Astrocyte (in vitro differentiated cells and primary cell): ENCODE results near the gene GRM4. TPM values are rescaled to one million over a fixed set of nuclear protein-coding genes. Genes with fewer than 3 reads are reported as not detected.

Experiments used
- DNase-seq: peaks from one replicate; pipeline ENCODE4 v3.0.0-alpha.2; 2010; ENCODE audit warnings: low read depth
- FAIRE-seq: peaks from 2 replicates; lab custom pipeline; 2011; peaks lifted over from hg19 to GRCh38; lab: Jason Lieb, UNC
- H2AFZ ChIP-seq: 2 replicates; pipeline ENCODE4 v1.6.0; 2012; ENCODE audit warnings: low read depth, low read length, inconsistent platforms
- H3K27ac ChIP-seq: 2 replicates; pipeline ENCODE4 v1.5.1; 2011; ENCODE audit warnings: low read depth, low read length, inconsistent platforms
- H3K27me3 ChIP-seq: 2 replicates; pipeline ENCODE4 v1.6.0; 2011; ENCODE audit warnings: low read length, inconsistent platforms; ENCODE audit not compliant: insufficient read depth
- H3K36me3 ChIP-seq: 2 replicates; pipeline ENCODE4 v1.5.1; 2011; ENCODE audit warnings: low read length, inconsistent platforms; ENCODE audit not compliant: insufficient read depth
- H3K4me1 ChIP-seq: 2 replicates; pipeline ENCODE4 v1.5.1; 2011; ENCODE audit warnings: low read length, inconsistent platforms; ENCODE audit not compliant: insufficient read depth
- H3K4me2 ChIP-seq: 2 replicates; pipeline ENCODE4 v1.6.0; 2012; ENCODE audit warnings: low read length, inconsistent platforms
- H3K4me3 ChIP-seq: 2 replicates; pipeline ENCODE4 v1.5.1; 2011; ENCODE audit warnings: low read depth, mild to moderate bottlenecking, low read length, inconsistent platforms; ENCODE audit not compliant: insufficient read depth
- H3K79me2 ChIP-seq: 2 replicates; pipeline ENCODE4 v1.6.0; 2012; ENCODE audit warnings: mild to moderate bottlenecking, low read length, inconsistent platforms; ENCODE audit not compliant: insufficient read depth
- H3K9ac ChIP-seq: 2 replicates; pipeline ENCODE4 v1.6.0; 2012; ENCODE audit warnings: mild to moderate bottlenecking, low read length, inconsistent platforms
- H3K9me3 ChIP-seq: 2 replicates; pipeline ENCODE4 v1.5.1; 2012; ENCODE audit warnings: low read depth, mild to moderate bottlenecking, low read length, inconsistent platforms; ENCODE audit not compliant: insufficient read depth
- H4K20me1 ChIP-seq: 2 replicates; pipeline ENCODE4 v1.6.0; 2012; ENCODE audit warnings: low read length, inconsistent platforms; ENCODE audit not compliant: insufficient read depth
- H3K27ac Mint-ChIP-seq: one replicate; pipeline ENCODE4 v1.8.0; 2021; ENCODE audit warnings: mild to moderate bottlenecking, mixed read lengths; ENCODE audit not compliant: unreplicated experiment
- H3K27me3 Mint-ChIP-seq: one replicate; pipeline ENCODE4 v1.8.0; 2021; ENCODE audit warnings: low read depth, mixed read lengths; ENCODE audit not compliant: unreplicated experiment
- H3K36me3 Mint-ChIP-seq: one replicate; pipeline ENCODE4 v1.8.0; 2021; ENCODE audit warnings: low read depth, mixed read lengths; ENCODE audit not compliant: unreplicated experiment
- H3K4me1 Mint-ChIP-seq: one replicate; pipeline ENCODE4 v1.8.0; 2021; ENCODE audit warnings: low read depth, mixed read lengths; ENCODE audit not compliant: unreplicated experiment
- H3K4me3 Mint-ChIP-seq: one replicate; pipeline ENCODE4 v1.8.0; 2021; ENCODE audit warnings: mild to moderate bottlenecking, moderate library complexity, mixed read lengths; ENCODE audit not compliant: unreplicated experiment
- H3K9me3 Mint-ChIP-seq: one replicate; pipeline ENCODE4 v1.8.0; 2021; ENCODE audit warnings: mild to moderate bottlenecking, mixed read lengths; ENCODE audit not compliant: unreplicated experiment
- EZH2 ChIP-seq: IDR thresholded peaks from 2 replicates; pipeline ENCODE4 v1.6.1; 2012; ENCODE audit warnings: mild to moderate bottlenecking, low read length, inconsistent platforms; ENCODE audit not compliant: insufficient read depth
- total RNA-seq: library from RNA; stranded (reverse); gene quantifications from 2 replicates; pipeline ENCODE4 v1.2.1, GENCODE V29; 2021
- TF ChIP-seq, protein P1 (sequence below): IDR thresholded peaks from 2 replicates; pipeline ENCODE4 v1.5.1; 2011; ENCODE audit warnings: low read depth, mild to moderate bottlenecking, inconsistent platforms, low read length, moderate library complexity; ENCODE audit not compliant: insufficient read depth

The GRM4 gene
- total RNA-seq, 1 donor from 2014 or later: 0.30 TPM

DNA sequence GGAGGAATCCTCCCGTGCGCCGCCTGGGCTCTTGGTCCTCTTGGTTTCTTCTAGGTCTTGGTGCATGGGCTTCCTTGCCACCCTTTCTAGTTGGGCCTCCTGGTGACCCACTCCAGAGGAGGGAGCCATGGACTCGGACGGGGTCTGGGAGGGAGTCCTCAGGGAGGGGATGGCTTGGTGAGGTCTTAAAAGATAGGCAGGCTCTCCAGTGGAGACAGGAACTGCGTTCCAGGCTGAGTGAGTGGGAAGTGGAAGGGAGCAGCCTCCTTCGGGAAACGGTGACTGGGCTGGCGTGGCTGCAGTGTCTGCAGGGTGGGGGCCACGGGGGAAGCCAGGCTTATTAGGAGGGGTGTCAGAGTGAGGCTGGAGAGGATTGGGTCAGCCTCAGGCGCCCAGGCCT, 152.8 kb downstream of the GRM4 start:
- no peak overlapping the region for H3K4me3 ChIP-seq
- no peak for TF ChIP-seq EZH2
- TF ChIP-seq, protein P1, sequence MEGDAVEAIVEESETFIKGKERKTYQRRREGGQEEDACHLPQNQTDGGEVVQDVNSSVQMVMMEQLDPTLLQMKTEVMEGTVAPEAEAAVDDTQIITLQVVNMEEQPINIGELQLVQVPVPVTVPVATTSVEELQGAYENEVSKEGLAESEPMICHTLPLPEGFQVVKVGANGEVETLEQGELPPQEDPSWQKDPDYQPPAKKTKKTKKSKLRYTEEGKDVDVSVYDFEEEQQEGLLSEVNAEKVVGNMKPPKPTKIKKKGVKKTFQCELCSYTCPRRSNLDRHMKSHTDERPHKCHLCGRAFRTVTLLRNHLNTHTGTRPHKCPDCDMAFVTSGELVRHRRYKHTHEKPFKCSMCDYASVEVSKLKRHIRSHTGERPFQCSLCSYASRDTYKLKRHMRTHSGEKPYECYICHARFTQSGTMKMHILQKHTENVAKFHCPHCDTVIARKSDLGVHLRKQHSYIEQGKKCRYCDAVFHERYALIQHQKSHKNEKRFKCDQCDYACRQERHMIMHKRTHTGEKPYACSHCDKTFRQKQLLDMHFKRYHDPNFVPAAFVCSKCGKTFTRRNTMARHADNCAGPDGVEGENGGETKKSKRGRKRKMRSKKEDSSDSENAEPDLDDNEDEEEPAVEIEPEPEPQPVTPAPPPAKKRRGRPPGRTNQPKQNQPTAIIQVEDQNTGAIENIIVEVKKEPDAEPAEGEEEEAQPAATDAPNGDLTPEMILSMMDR: no peak
- FAIRE-seq (no peak), DNase-seq (no peak)
- H3K9me3 Mint-ChIP-seq: peaks cover 6% of the 10 kb centered on the region
- no peak overlapping the region for H3K4me3 Mint-ChIP-seq
- no peak overlapping the region for H3K4me2 ChIP-seq
- peaks cover 2% of the 10 kb centered on the region for H3K36me3 Mint-ChIP-seq
- H4K20me1 ChIP-seq: no peaks in the 10 kb centered on the region
- H3K79me2 ChIP-seq: no peaks in the 10 kb centered on the region
- H3K27me3 ChIP-seq: peaks cover 6% of the 10 kb centered on the region
- H3K9ac ChIP-seq: no peak overlapping the region
- H2AFZ ChIP-seq: no peak overlapping the region
- peaks cover 42% of the 10 kb centered on the region for H3K27me3 Mint-ChIP-seq
- no peaks in the 10 kb centered on the region for H3K36me3 ChIP-seq
- no peaks in the 10 kb centered on the region for H3K4me1 ChIP-seq
- peaks cover 4% of the 10 kb centered on the region for H3K9me3 ChIP-seq
- H3K4me1 Mint-ChIP-seq: no peaks in the 10 kb centered on the region
- H3K27ac Mint-ChIP-seq: no peak overlapping the region
- H3K27ac ChIP-seq: no peak overlapping the region

GRCh38 chr6:33992191-33992590, 153.7 kb downstream of the GRM4 start:
- Histone ChIP-seq H2AFZ (no peak overlapping the region), H3K4me1 (no peaks in the 10 kb centered on the region), H3K36me3 (no peaks in the 10 kb centered on the region), H3K27me3 (peaks cover 6% of the 10 kb centered on the region), H3K79me2 (no peaks in the 10 kb centered on the region), H3K9me3 (peaks cover 1% of the 10 kb centered on the region), H3K4me2 (no peak overlapping the region), H4K20me1 (no peaks in the 10 kb centered on the region), H3K27ac (no peak overlapping the region), H3K9ac (no peak overlapping the region), H3K4me3 (no peak overlapping the region)
- Mint-ChIP-seq H3K27me3 (peaks cover 41% of the 10 kb centered on the region), H3K4me1 (no peaks in the 10 kb centered on the region), H3K9me3 (peaks cover 6% of the 10 kb centered on the region), H3K4me3 (no peak overlapping the region), H3K27ac (no peak overlapping the region), H3K36me3 (no peaks in the 10 kb centered on the region)
- DNase-seq (no peak), FAIRE-seq (no peak)
- no peak for TF ChIP-seq EZH2
- TF ChIP-seq, protein P1: no peak

- peaks cover 41% of the 10 kb centered on the region for H3K27me3 Mint-ChIP-seq
- Histone ChIP-seq H3K9ac (no peak overlapping the region), H3K36me3 (no peaks in the 10 kb centered on the region), H2AFZ (no peak overlapping the region), H4K20me1 (no peaks in the 10 kb centered on the region), H3K4me3 (no peak overlapping the region), H3K9me3 (no peaks in the 10 kb centered on the region), H3K4me1 (no peaks in the 10 kb centered on the region), H3K27ac (no peak overlapping the region), H3K4me2 (no peak overlapping the region), H3K79me2 (no peaks in the 10 kb centered on the region), H3K27me3 (peaks cover 6% of the 10 kb centered on the region)
- DNase-seq (no peak), FAIRE-seq (no peak)
- no peak overlapping the region for H3K4me3 Mint-ChIP-seq
- TF ChIP-seq, protein P1: no peak
- no peaks in the 10 kb centered on the region for H3K36me3 Mint-ChIP-seq
- no peak overlapping the region for H3K27ac Mint-ChIP-seq
- peaks cover 3% of the 10 kb centered on the region for H3K9me3 Mint-ChIP-seq
- H3K4me1 Mint-ChIP-seq: no peaks in the 10 kb centered on the region
Measured at GRCh38 chr6:33991610-33992009, 154.3 kb downstream of the GRM4 start.
